ENCODE results near the gene GFI1. TPM values are rescaled to one million over a fixed set of nuclear protein-coding genes. Genes with fewer than 3 reads are reported as not detected.

The GFI1 gene
- total RNA-seq, 4 donors from 2014 or later, result 0.30 to 1.3 (median 1.1) TPM

DNA sequence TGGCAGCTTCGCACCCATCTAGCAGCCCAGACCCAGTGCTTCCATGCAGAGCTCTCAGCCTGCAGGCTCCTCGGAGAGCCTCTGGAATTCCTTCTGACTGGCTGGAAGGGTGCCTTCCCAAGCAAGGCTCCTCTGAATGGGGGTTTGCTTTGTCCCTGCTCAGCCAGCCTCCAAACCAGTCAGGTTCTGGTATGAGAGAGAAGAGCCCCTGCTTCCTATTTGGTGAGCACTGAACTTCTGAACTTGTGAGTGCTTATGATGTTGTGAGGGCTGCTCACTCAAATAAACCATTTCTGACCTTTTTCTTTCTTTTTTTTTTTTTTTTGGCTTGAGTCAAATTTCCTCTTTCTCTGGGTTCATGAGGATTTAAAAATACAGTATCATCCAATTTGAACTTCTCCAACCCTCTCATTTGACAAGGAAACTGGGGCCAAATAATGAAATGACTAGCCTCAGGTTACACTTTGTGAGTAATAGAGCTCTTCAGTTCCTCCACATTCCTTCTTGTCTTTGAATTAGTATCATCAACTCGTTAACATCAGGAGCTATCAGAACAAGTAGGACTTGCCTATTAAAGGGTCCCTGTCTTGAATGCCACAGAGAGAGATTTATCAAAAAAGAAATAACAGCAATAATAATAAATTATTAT lies 39.6 kb downstream of the GFI1 start:
- TF ChIP-seq CTCF (IDR thresholded peaks at IDR 0.05), result no peak
- no peak for DNase-seq (ENCODE audit: low spot score in 2 of 2)
- Histone ChIP-seq H3K36me3 (no peaks in the 10 kb centered on the region), H3K4me1 (no peaks in the 10 kb centered on the region), H3K27ac (no peak overlapping the region), H3K9me3 (peaks cover 0 to 15% (median 0%) of the 10 kb centered on the region in 4 donors), H3K27me3 (no peaks in the 10 kb centered on the region), H3K4me3 (no peak overlapping the region)
- WGBS, 2 donors, result 49 to 63% methylated on average over 3 of the region's 3 CpGs

GRCh38 chr1:92446546-92446945 lies 40.2 kb downstream of the GFI1 start:
- H3K4me3 ChIP-seq, result no peak overlapping the region
- no peak for TF ChIP-seq CTCF (IDR thresholded peaks at IDR 0.05)
- no peak for TF ChIP-seq POLR2A (IDR thresholded peaks at IDR 0.05)
- TF ChIP-seq EP300 (IDR thresholded peaks at IDR 0.05), result no peak
- no peaks in the 10 kb centered on the region for H3K4me1 ChIP-seq
- 64 to 65% methylated on average over 2 of the region's 2 CpGs for WGBS, 2 donors
- peaks cover 0 to 11% (median 0%) of the 10 kb centered on the region in 4 donors for H3K9me3 ChIP-seq
- H3K27ac ChIP-seq, result no peak overlapping the region
- H3K36me3 ChIP-seq, result no peaks in the 10 kb centered on the region
- DNase-seq (ENCODE audit: low spot score in 2 of 2), result no peak
- H3K27me3 ChIP-seq, result no peaks in the 10 kb centered on the region

- Histone ChIP-seq H3K4me1 (no peaks in the 10 kb centered on the region), H3K9me3 (peaks cover 0 to 7% (median 0%) of the 10 kb centered on the region in 4 donors), H3K27ac (no peak overlapping the region), H3K4me3 (no peak overlapping the region), H3K27me3 (no peaks in the 10 kb centered on the region), H3K36me3 (no peaks in the 10 kb centered on the region)
- DNase-seq (ENCODE audit: low spot score in 2 of 2), result no peak
- 90 to 91% methylated on average over 2 of the region's 2 CpGs for WGBS, 2 donors
- TF ChIP-seq POLR2A (IDR thresholded peaks at IDR 0.05) (no peak), CTCF (IDR thresholded peaks at IDR 0.05) (no peak), EP300 (IDR thresholded peaks at IDR 0.05) (no peak)
Measured at GRCh38 chr1:92445865-92446264, 40.9 kb downstream of the GFI1 start.

- Histone ChIP-seq H3K4me1 (no peaks in the 10 kb centered on the region), H3K27ac (no peak overlapping the region), H3K27me3 (no peaks in the 10 kb centered on the region), H3K36me3 (no peaks in the 10 kb centered on the region), H3K9me3 (peaks cover 0 to under 1% (median 0%) of the 10 kb centered on the region in 4 donors), H3K4me3 (no peak overlapping the region)
- no peak for DNase-seq (ENCODE audit: low spot score in 2 of 2)
- no peak for TF ChIP-seq CTCF (IDR thresholded peaks at IDR 0.05)
- no peak for TF ChIP-seq EP300 (IDR thresholded peaks at IDR 0.05)
- TF ChIP-seq POLR2A (IDR thresholded peaks at IDR 0.05), result no peak
- 59 to 64% methylated on average over 1 of the region's 1 CpG for WGBS, 2 donors
Measured at GRCh38 chr1:92444351-92444750, 42.4 kb downstream of the GFI1 start.

DNA sequence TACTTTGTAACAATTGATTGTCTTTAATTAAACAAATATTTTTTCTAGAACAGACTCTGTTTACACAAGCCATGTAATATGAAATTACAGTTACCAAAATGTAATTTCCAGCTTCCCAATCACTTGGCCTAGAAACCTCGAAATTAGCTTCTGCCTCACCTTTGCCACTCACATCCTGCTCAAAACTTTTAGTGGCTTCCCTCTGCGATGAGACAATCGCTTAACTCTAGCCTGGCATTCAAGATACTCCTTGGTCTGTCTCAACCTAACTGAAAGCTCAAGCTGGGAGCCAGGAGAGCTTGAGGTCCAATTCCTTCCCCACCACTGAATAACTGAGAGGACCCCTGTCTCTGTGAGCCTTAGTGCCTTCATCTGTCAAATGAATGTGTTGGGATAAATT lies 42.8 kb downstream of the GFI1 start:
- 72 to 89% methylated on average over 3 of the region's 3 CpGs for WGBS, 2 donors
- Histone ChIP-seq H3K27ac (no peak overlapping the region), H3K4me1 (no peaks in the 10 kb centered on the region), H3K4me3 (no peak overlapping the region), H3K9me3 (no peaks in the 10 kb centered on the region), H3K36me3 (no peaks in the 10 kb centered on the region), H3K27me3 (no peaks in the 10 kb centered on the region)
- no peak for DNase-seq (ENCODE audit: low spot score in 2 of 2)
- TF ChIP-seq POLR2A (IDR thresholded peaks at IDR 0.05) (no peak), CTCF (IDR thresholded peaks at IDR 0.05) (no peak), EP300 (IDR thresholded peaks at IDR 0.05) (no peak)

Data from tibial nerve (tissue), 4 donors.